Esophagus (tissue), 2 donors: Measurements from ENCODE around the gene HEATR5A. TPM values are rescaled to one million over a fixed set of nuclear protein-coding genes. Genes with fewer than 3 reads are reported as not detected.

ENCODE experiments used
- H3K27ac ChIP-seq, 2 donors: one replicate each; pipeline ENCODE4 v1.5.1; 2013; ENCODE audit warnings: low read depth in 2 of 2, mild to moderate bottlenecking in 2 of 2, inconsistent platforms in 1 of 2, low read length in 1 of 2, moderate library complexity in 1 of 2
- H3K27me3 ChIP-seq, 2 donors: one replicate each; pipeline ENCODE4 v1.6.1; 2013; ENCODE audit warnings: low read length in 2 of 2, control low read depth in 1 of 2, mild to moderate bottlenecking in 1 of 2; ENCODE audit not compliant: insufficient read depth in 2 of 2, control insufficient read depth in 1 of 2
- H3K36me3 ChIP-seq, 2 donors: one replicate each; pipeline ENCODE4 v1.6.1; 2013; ENCODE audit warnings: low read length in 1 of 2; ENCODE audit not compliant: control insufficient read depth in 2 of 2, insufficient read depth in 2 of 2
- H3K4me1 ChIP-seq, 2 donors: one replicate each; pipeline ENCODE4 v1.6.1; 2013; ENCODE audit warnings: low read length in 1 of 2; ENCODE audit not compliant: control insufficient read depth in 2 of 2, insufficient read depth in 2 of 2
- H3K4me3 ChIP-seq, 2 donors: one replicate each; pipeline ENCODE4 v1.5.1; 2013; ENCODE audit warnings: low read length in 2 of 2, mild to moderate bottlenecking in 2 of 2, low read depth in 1 of 2, moderate library complexity in 1 of 2
- H3K9me3 ChIP-seq, 2 donors: one replicate each; pipeline ENCODE4 v1.6.1; 2013; ENCODE audit warnings: mild to moderate bottlenecking in 2 of 2, low read depth in 1 of 2, low read length in 1 of 2, moderate library complexity in 1 of 2; ENCODE audit not compliant: control insufficient read depth in 2 of 2, insufficient read depth in 1 of 2
- WGBS, 2 donors: extraction: QIAGEN DNeasy Blood & Tissue Kit; methylation state at CpG; one replicate each; pipeline ENCODE4 v1.1.7; 2013; 5-methylcytosine and 5-hydroxymethylcytosine counted together
- polyA plus RNA-seq, 2 donors: library from polyadenylated mRNA; stranded (reverse); fragments of 200-250 nt; gene quantifications; one replicate each; pipeline ENCODE4 v1.2.3, GENCODE V29; 2013
- donor health status: healthy with polysubstance abuse.
- donor health status: Bipolar disorder and iron deficiency.

HEATR5A gene
- polyA plus RNA-seq, 2 donors: 6.2 to 8.9 TPM

- Histone ChIP-seq H3K9me3 (no peaks in the 10 kb centered on the region), H3K36me3 (no peaks in the 10 kb centered on the region), H3K4me3 (no peak overlapping the region), H3K27ac (no peak overlapping the region), H3K27me3 (no peaks in the 10 kb centered on the region), H3K4me1 (peaks cover 0 to 2% of the 10 kb centered on the region in 2 donors)
Observed at GRCh38 chr14:31297701-31298344, 122.5 kb downstream of the HEATR5A start.

- Histone ChIP-seq H3K9me3 (no peaks in the 10 kb centered on the region), H3K27me3 (no peaks in the 10 kb centered on the region), H3K36me3 (no peaks in the 10 kb centered on the region), H3K4me1 (peaks cover 0 to 2% of the 10 kb centered on the region in 2 donors), H3K4me3 (no peak overlapping the region), H3K27ac (no peak overlapping the region)
- 91 to 92% methylated on average over 6 of the region's 6 CpGs for WGBS, 2 donors
Observed at GRCh38 chr14:31297112-31297511, 123.2 kb downstream of the HEATR5A start.

- Histone ChIP-seq H3K27me3 (no peaks in the 10 kb centered on the region), H3K4me1 (peaks cover 0 to 2% of the 10 kb centered on the region in 2 donors), H3K9me3 (no peaks in the 10 kb centered on the region), H3K36me3 (no peaks in the 10 kb centered on the region), H3K27ac (no peak overlapping the region), H3K4me3 (no peak overlapping the region)
- 71 to 78% methylated on average over 7 of the region's 7 CpGs for WGBS, 2 donors
Observed at GRCh38 chr14:31294746-31295405, 125.5 kb downstream of the HEATR5A start.

GRCh38 chr14:31292937-31293616 lies 127.3 kb downstream of the HEATR5A start:
- Histone ChIP-seq H3K36me3 (no peaks in the 10 kb centered on the region), H3K27me3 (no peaks in the 10 kb centered on the region), H3K4me3 (no peak overlapping the region), H3K4me1 (peaks cover 0 to 2% of the 10 kb centered on the region in 2 donors), H3K27ac (no peak overlapping the region), H3K9me3 (no peaks in the 10 kb centered on the region)
- 85 to 90% methylated on average over 3 of the region's 3 CpGs for whole genome bisulfite sequencing, 2 donors

- Histone ChIP-seq H3K4me1 (peaks cover 0 to 2% of the 10 kb centered on the region in 2 donors), H3K27me3 (no peaks in the 10 kb centered on the region), H3K4me3 (no peak overlapping the region), H3K27ac (no peak overlapping the region), H3K36me3 (no peaks in the 10 kb centered on the region), H3K9me3 (no peaks in the 10 kb centered on the region)
Observed at GRCh38 chr14:31291210-31291609, 129.1 kb downstream of the HEATR5A start.

GRCh38 chr14:31287294-31287972 lies 132.9 kb downstream of the HEATR5A start:
- Histone ChIP-seq H3K36me3 (no peaks in the 10 kb centered on the region), H3K4me1 (no peaks in the 10 kb centered on the region), H3K27me3 (no peaks in the 10 kb centered on the region), H3K27ac (no peak overlapping the region), H3K9me3 (no peaks in the 10 kb centered on the region), H3K4me3 (no peak overlapping the region)
- 85 to 87% methylated on average over 4 of the region's 4 CpGs for WGBS, 2 donors

- H3K4me3 ChIP-seq: no peak overlapping the region
- H3K4me1 ChIP-seq: no peaks in the 10 kb centered on the region
- H3K27me3 ChIP-seq: no peaks in the 10 kb centered on the region
- 90 to 91% methylated on average over 12 of the region's 12 CpGs for WGBS, 2 donors
- H3K36me3 ChIP-seq: no peaks in the 10 kb centered on the region
- H3K27ac ChIP-seq: no peak overlapping the region
- H3K9me3 ChIP-seq: no peaks in the 10 kb centered on the region
Observed at GRCh38 chr14:31286456-31287293, 133.7 kb downstream of the HEATR5A start.

- H3K36me3 ChIP-seq: no peaks in the 10 kb centered on the region
- no peaks in the 10 kb centered on the region for H3K9me3 ChIP-seq
- H3K27me3 ChIP-seq: no peaks in the 10 kb centered on the region
- 55 to 59% methylated on average over 3 of the region's 3 CpGs for WGBS, 2 donors
- no peak overlapping the region for H3K4me3 ChIP-seq
- H3K27ac ChIP-seq: no peak overlapping the region
- no peaks in the 10 kb centered on the region for H3K4me1 ChIP-seq
Observed at GRCh38 chr14:31283578-31284252, 136.6 kb downstream of the HEATR5A start.
